Testis (tissue), 2 donors: Measurements from ENCODE around the gene CBLB.

Experiments
- POLR2A ChIP-seq: fragments of 450-650 bp; IDR thresholded peaks from one replicate; pipeline ENCODE4 v1.6.1; 2017; ENCODE audit warnings: antibody characterized with exemption, mild to moderate bottlenecking, moderate library complexity
- TF ChIP-seq, protein P1 (sequence below), 3 experiments: fragments of 450-650 bp in 2 of 3; fragments of 200-600 bp in 1 of 3; sonication (generic) in 1 of 3; IDR thresholded peaks; one replicate each; pipeline ENCODE4 v1.5.1; 2016 to 2019; ENCODE audit warnings: antibody characterized with exemption in 3 of 3, mild to moderate bottlenecking in 2 of 3, moderate library complexity in 1 of 3

DNA sequence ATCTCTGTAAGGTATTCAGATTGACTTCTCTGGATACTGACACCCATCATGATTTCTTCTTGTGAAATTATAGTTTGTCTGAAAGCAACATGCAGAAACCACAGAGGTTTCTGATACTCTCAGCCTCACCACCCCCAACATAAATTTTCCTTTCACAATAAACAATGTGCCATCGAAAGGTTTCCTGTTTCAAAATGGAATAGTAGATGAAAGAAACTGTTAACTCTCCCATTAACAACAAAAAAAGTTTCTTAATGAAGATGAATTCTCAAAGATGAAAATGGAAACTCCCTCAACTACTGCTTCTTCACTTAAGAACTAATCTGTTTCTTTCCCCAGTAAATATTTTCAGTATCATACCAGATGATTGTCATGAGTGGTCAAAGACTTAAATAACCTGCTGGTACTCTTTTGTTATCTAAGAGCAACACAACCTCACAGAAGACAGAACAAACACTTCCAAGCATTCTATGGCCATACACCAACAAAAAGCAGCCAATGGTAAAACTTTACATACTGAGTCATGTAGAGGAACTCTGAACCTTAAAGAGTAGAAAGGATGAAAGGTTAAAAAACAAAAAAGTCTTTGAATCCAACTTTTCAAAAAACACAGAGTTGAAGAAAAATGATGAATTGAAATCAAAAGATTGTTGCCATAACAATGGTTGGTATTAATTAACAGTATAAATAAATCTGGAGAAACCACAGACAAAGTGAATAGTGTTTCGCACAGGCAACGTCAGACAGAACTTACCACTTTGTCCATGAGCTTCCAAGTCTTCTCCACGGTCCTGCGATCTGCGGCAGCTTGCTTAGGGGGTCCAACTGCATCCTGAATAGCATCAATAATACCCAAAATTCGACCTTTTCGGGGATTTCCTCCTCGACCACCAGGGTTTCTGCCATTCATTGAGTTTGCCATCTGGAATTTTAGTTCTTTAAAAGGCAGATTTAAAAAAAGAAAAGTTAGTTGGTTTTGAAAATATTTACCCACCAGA is 1.9 kb downstream of the CBLB start:
- TF ChIP-seq, protein P1, sequence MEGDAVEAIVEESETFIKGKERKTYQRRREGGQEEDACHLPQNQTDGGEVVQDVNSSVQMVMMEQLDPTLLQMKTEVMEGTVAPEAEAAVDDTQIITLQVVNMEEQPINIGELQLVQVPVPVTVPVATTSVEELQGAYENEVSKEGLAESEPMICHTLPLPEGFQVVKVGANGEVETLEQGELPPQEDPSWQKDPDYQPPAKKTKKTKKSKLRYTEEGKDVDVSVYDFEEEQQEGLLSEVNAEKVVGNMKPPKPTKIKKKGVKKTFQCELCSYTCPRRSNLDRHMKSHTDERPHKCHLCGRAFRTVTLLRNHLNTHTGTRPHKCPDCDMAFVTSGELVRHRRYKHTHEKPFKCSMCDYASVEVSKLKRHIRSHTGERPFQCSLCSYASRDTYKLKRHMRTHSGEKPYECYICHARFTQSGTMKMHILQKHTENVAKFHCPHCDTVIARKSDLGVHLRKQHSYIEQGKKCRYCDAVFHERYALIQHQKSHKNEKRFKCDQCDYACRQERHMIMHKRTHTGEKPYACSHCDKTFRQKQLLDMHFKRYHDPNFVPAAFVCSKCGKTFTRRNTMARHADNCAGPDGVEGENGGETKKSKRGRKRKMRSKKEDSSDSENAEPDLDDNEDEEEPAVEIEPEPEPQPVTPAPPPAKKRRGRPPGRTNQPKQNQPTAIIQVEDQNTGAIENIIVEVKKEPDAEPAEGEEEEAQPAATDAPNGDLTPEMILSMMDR (IDR thresholded peaks at IDR 0.05): no peak
- TF ChIP-seq POLR2A: no peak
